BLaER1 treated with 17β-estradiol and CSF1 and Interleukin-3, amounts not matched to agents 10 nM and 100 nM (cell line): ENCODE data around the gene CYP2C19.
"Not testable (repeated sequence)": the region's sequence is repeated elsewhere in the genome, so short reads cannot be mapped to it uniquely, and the experiment has no call there.

Experiments
- H3K27ac ChIP-seq, 11 experiments: shearing (Covaris generic); formaldehyde crosslinking; 2 replicates each; pipeline ENCODE4 v1.8.1; 2022
- H3K27me3 ChIP-seq, 11 experiments: shearing (Covaris generic); formaldehyde crosslinking; 2 replicates each; pipeline ENCODE4 v1.8.1; 2022
- H3K36me3 ChIP-seq, 11 experiments: shearing (Covaris generic); formaldehyde crosslinking; 2 replicates each; pipeline ENCODE4 v1.8.1; 2022
- H3K4me1 ChIP-seq, 10 experiments: shearing (Covaris generic); formaldehyde crosslinking; 2 replicates each; pipeline ENCODE4 v1.8.1; 2022
- H3K4me2 ChIP-seq, 11 experiments: shearing (Covaris generic); formaldehyde crosslinking; 2 replicates each; pipeline ENCODE4 v1.8.1; 2022
- H3K4me3 ChIP-seq, 10 experiments: shearing (Covaris generic); formaldehyde crosslinking; 2 replicates each; pipeline ENCODE4 v1.8.1; 2022
- H3K9ac ChIP-seq, 11 experiments: shearing (Covaris generic); formaldehyde crosslinking; 2 replicates each; pipeline ENCODE4 v1.8.1; 2022
- H3K9me3 ChIP-seq, 11 experiments: shearing (Covaris generic); formaldehyde crosslinking; replicated peaks in 1 of 11; 2 replicates each; pipeline ENCODE4 v1.8.1; 2022
- H4K20me1 ChIP-seq, 11 experiments: shearing (Covaris generic); formaldehyde crosslinking; 2 replicates each; pipeline ENCODE4 v1.8.1; 2022
- Cebpa-rat ChIP-seq, 11 experiments: shearing (Covaris generic); IDR thresholded peaks; 2 replicates each; pipeline ENCODE4 v1.8.1; 2022

Gene CYP2C19

GRCh38 chr10:94858005-94858404 lies 95.5 kb downstream of the CYP2C19 start:
- Histone ChIP-seq H3K27me3 (no peaks in the 10 kb centered on the region), H3K9me3 (peaks cover 0 to 8% (median 6%) of the 10 kb centered on the region in 11 experiments; a peak in 13 of 22 replicates), H3K4me3 (no peak overlapping the region), H3K27ac (no peak overlapping the region), H3K36me3 (no peaks in the 10 kb centered on the region), H3K9ac (no peak overlapping the region), H3K4me1 (no peaks in the 10 kb centered on the region), H3K4me2 (no peak overlapping the region), H4K20me1 (no peaks in the 10 kb centered on the region)
- no peak for TF ChIP-seq Cebpa-rat (IDR thresholded peaks at IDR 0.05)

GRCh38 chr10:94859086-94859485 lies 96.6 kb downstream of the CYP2C19 start:
- Histone ChIP-seq H3K27ac (no peak overlapping the region), H3K9me3 (peaks cover 0 to 14% (median 6%) of the 10 kb centered on the region in 11 experiments; a peak in 14 of 22 replicates), H4K20me1 (no peaks in the 10 kb centered on the region), H3K36me3 (no peaks in the 10 kb centered on the region), H3K4me3 (no peak overlapping the region), H3K27me3 (no peaks in the 10 kb centered on the region), H3K4me2 (no peak overlapping the region), H3K4me1 (no peaks in the 10 kb centered on the region), H3K9ac (no peak overlapping the region)
- TF ChIP-seq Cebpa-rat (IDR thresholded peaks at IDR 0.05), result no peak

GRCh38 chr10:94878649-94879048 lies 116.2 kb downstream of the CYP2C19 start:
- no peak overlapping the region for H3K27ac ChIP-seq
- H3K36me3 ChIP-seq, result no peaks in the 10 kb centered on the region
- no peaks in the 10 kb centered on the region for H3K9me3 ChIP-seq
- no peak for TF ChIP-seq Cebpa-rat (IDR thresholded peaks at IDR 0.05)
- no peak overlapping the region for H3K9ac ChIP-seq
- no peaks in the 10 kb centered on the region for H4K20me1 ChIP-seq
- no peaks in the 10 kb centered on the region for H3K27me3 ChIP-seq
- no peak overlapping the region for H3K4me3 ChIP-seq
- no peak overlapping the region for H3K4me2 ChIP-seq
- H3K4me1 ChIP-seq, result 0 out of 20 replicates have a peak, but pooled peaks cover 0 to 3% (median 0%) of the 10 kb centered on the region in 10 experiments

DNA sequence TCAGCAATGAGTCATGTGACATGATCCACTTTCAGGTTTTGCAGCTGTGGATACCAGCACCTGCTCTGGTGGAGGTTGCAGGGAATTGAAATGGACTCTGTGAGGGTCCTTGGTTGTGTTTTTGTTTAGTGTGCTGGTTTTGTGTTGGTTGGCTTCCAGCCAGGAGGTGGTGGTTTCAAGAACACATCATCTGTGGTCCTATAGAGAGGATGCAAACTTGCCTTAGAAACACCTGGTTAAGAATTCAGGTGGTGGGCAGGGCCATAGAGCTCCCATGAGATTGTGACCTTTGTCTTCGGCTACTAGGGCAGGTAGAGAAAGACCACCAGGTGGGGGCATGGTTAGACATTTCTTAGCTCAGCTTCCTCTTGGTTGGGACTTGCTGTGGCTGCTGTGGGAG lies 116.7 kb downstream of the CYP2C19 start:
- no peaks in the 10 kb centered on the region for H4K20me1 ChIP-seq
- H3K27ac ChIP-seq, result no peak overlapping the region
- H3K4me2 ChIP-seq, result no peak overlapping the region
- no peaks in the 10 kb centered on the region for H3K36me3 ChIP-seq
- H3K4me3 ChIP-seq, result no peak overlapping the region
- TF ChIP-seq Cebpa-rat (IDR thresholded peaks at IDR 0.05), result no peak
- H3K4me1 ChIP-seq, result 0 out of 20 replicates have a peak, but pooled peaks cover 0 to 3% (median 0%) of the 10 kb centered on the region in 10 experiments
- no peaks in the 10 kb centered on the region for H3K9me3 ChIP-seq
- no peak overlapping the region for H3K9ac ChIP-seq
- no peaks in the 10 kb centered on the region for H3K27me3 ChIP-seq

GRCh38 chr10:94889123-94889522 lies 126.6 kb downstream of the CYP2C19 start:
- TF ChIP-seq Cebpa-rat (IDR thresholded peaks at IDR 0.05), result no peak
- Histone ChIP-seq H4K20me1 (no peaks in the 10 kb centered on the region), H3K36me3 (no peaks in the 10 kb centered on the region), H3K9ac (no peak overlapping the region), H3K4me1 (no peaks in the 10 kb centered on the region), H3K9me3 (peaks cover 0 to 3% (median 0%) of the 10 kb centered on the region in 11 experiments; a peak in 1 of 22 replicates), H3K4me2 (no peak overlapping the region), H3K27ac (no peak overlapping the region), H3K27me3 (no peaks in the 10 kb centered on the region), H3K4me3 (no peak overlapping the region)

DNA sequence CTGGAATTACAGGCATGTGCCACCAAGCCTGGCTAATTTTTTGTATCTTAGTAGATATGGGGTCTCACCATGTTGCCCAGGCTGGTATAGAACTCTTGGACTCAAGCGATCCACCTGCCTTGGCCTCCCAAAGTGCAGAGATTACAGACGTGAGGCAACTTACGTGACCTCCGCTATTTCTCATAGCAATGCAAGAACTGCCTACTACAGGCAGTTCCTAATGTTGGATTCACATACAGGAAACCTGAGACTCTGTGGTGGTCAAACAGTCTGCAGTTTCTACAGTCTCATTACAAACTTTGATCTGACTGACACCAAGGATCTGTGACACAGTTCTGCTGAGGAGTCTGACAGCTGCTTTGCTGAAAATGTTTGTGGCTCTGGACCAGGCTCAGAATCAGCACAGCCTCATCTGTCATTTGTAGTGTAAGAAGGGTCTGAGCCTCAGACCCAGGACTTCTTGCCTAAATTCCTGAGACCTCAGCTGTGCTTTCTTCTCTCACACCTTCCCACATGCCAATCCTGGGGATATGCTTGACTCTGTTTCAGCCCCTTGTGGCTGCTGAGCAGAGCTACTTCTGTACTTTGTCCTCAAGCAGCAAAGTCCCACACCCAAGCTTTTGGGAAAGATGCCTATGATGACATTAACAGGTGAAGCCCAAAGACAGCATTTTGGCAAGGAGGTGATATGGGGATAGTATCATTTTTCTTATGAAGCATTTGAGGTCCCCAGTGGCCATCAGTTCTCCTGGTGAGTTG lies 128.0 kb downstream of the CYP2C19 start:
- Histone ChIP-seq H3K9me3 (peaks cover 0 to 3% (median 0%) of the 10 kb centered on the region in 11 experiments; a peak in 1 of 22 replicates), H3K9ac (no peak overlapping the region), H3K27ac (no peak overlapping the region), H3K36me3 (no peaks in the 10 kb centered on the region), H3K4me1 (no peaks in the 10 kb centered on the region), H4K20me1 (no peaks in the 10 kb centered on the region), H3K27me3 (no peaks in the 10 kb centered on the region), H3K4me2 (no peak overlapping the region), H3K4me3 (no peak overlapping the region)
- no peak for TF ChIP-seq Cebpa-rat (IDR thresholded peaks at IDR 0.05)

DNA sequence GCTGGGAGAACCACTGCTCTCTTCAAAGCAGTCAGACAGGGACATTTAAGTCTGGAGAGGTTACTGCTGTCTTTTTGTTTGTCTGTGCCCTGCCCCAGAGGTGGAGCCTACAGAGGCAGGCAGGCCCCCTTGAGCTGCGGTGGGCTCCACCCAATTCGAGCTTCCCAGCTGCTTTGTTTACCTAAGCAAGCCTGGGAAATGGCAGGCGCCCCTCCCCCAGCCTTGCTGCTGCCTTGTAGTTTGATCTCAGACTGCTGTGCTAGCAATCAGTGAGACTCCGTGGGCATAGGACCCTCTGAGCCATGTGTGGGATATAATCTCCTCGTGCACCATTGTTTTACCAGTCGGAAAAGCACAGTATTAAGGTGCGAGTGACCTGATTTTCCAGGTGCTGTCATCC lies 135.9 kb downstream of the CYP2C19 start:
- H3K9me3 ChIP-seq, result peaks cover 5 to 18% (median 9%) of the 10 kb centered on the region in 11 experiments; a peak in 13 of 22 replicates
- not testable (repeated sequence) for H3K4me3 ChIP-seq, H3K27ac ChIP-seq, H3K9ac ChIP-seq, H3K36me3 ChIP-seq, H4K20me1 ChIP-seq, H3K4me1 ChIP-seq, H3K4me2 ChIP-seq, H3K27me3 ChIP-seq

- Histone ChIP-seq H3K9ac (no peak overlapping the region), H3K27me3 (no peaks in the 10 kb centered on the region), H3K27ac (no peak overlapping the region), H3K4me3 (no peak overlapping the region), H4K20me1 (no peaks in the 10 kb centered on the region), H3K4me2 (no peak overlapping the region), H3K4me1 (no peaks in the 10 kb centered on the region), H3K36me3 (no peaks in the 10 kb centered on the region), H3K9me3 (peaks cover 9 to 22% (median 13%) of the 10 kb centered on the region in 11 experiments; a peak in 19 of 22 replicates)
- TF ChIP-seq Cebpa-rat (IDR thresholded peaks at IDR 0.05), result no peak
These were observed 139.6 kb downstream of the CYP2C19 start for GRCh38 chr10:94902080-94902479.

GRCh38 chr10:94902570-94902969 lies 140.1 kb downstream of the CYP2C19 start:
- Histone ChIP-seq H3K4me2 (no peak overlapping the region), H3K4me1 (no peaks in the 10 kb centered on the region), H4K20me1 (no peaks in the 10 kb centered on the region), H3K9ac (no peak overlapping the region), H3K27me3 (no peaks in the 10 kb centered on the region), H3K27ac (no peak overlapping the region), H3K4me3 (no peak overlapping the region), H3K36me3 (no peaks in the 10 kb centered on the region), H3K9me3 (peaks cover 12 to 27% (median 18%) of the 10 kb centered on the region in 11 experiments; a peak in 19 of 22 replicates)
- TF ChIP-seq Cebpa-rat (IDR thresholded peaks at IDR 0.05), result no peak
